Erythroblast (primary cell): ENCODE measurements around the gene EDN1.

Experiments used
- DNase-seq, 2 experiments: peaks; one replicate each; lab custom pipeline; 2025; lab: John Stamatoyannopoulos, UW
- GATA1 ChIP-seq: IDR thresholded peaks from 2 replicates; pipeline ENCODE4 v1.6.1; 2011; ENCODE audit warnings: low read depth, mild to moderate bottlenecking, control low read depth, low read length, moderate library complexity
- POLR2A ChIP-seq: IDR thresholded peaks from 2 replicates; pipeline ENCODE4 v1.6.1; 2011; ENCODE audit warnings: mild to moderate bottlenecking, low read length

The EDN1 gene

GRCh38 chr6:12261502-12261901 is 28.7 kb upstream of the EDN1 start:
- no peak for TF ChIP-seq GATA1
- TF ChIP-seq POLR2A = no peak

GRCh38 chr6:12262236-12263061 is 27.7 kb upstream of the EDN1 start:
- no peak for DNase-seq
- TF ChIP-seq POLR2A = no peak

More at GRCh38 chr6:12261502-12261901, 28.7 kb upstream of the EDN1 start:
- DNase-seq = no peak

GRCh38 chr6:12263403-12263802 is 26.8 kb upstream of the EDN1 start:
- TF ChIP-seq POLR2A (no peak), GATA1 (no peak)
- DNase-seq = no peak

GRCh38 chr6:12264671-12265070 is 25.5 kb upstream of the EDN1 start:
- TF ChIP-seq POLR2A (no peak), GATA1 (no peak)
- no peak for DNase-seq

GRCh38 chr6:12265296-12265695 is 24.9 kb upstream of the EDN1 start:
- no peak for DNase-seq
- TF ChIP-seq POLR2A (no peak), GATA1 (no peak)

GRCh38 chr6:12265791-12266190 is 24.4 kb upstream of the EDN1 start:
- TF ChIP-seq GATA1 (no peak), POLR2A (no peak)
- no peak for DNase-seq

- no peak for DNase-seq
- TF ChIP-seq GATA1 = no peak
- no peak for TF ChIP-seq POLR2A
Measured at GRCh38 chr6:12266571-12266970, 23.6 kb upstream of the EDN1 start.

- TF ChIP-seq GATA1 = no peak
- no peak for TF ChIP-seq POLR2A
- no peak for DNase-seq
Measured at GRCh38 chr6:12269110-12269509, 21.1 kb upstream of the EDN1 start.

- TF ChIP-seq GATA1 (no peak), POLR2A (no peak)
- DNase-seq = no peak
Measured at GRCh38 chr6:12270551-12271230, 19.5 kb upstream of the EDN1 start.

- no peak for TF ChIP-seq POLR2A
- TF ChIP-seq GATA1 = no peak
- no peak for DNase-seq
Measured at GRCh38 chr6:12271594-12271993, 18.6 kb upstream of the EDN1 start.

GRCh38 chr6:12271997-12272396 is 18.2 kb upstream of the EDN1 start:
- DNase-seq = no peak
- TF ChIP-seq GATA1 (no peak), POLR2A (no peak)

GRCh38 chr6:12275107-12275506 is 15.1 kb upstream of the EDN1 start:
- no peak for DNase-seq

GRCh38 chr6:12276930-12277315 is 13.2 kb upstream of the EDN1 start:
- TF ChIP-seq GATA1 (no peak), POLR2A (no peak)

More at GRCh38 chr6:12275107-12275506, 15.1 kb upstream of the EDN1 start:
- no peak for TF ChIP-seq POLR2A
- no peak for TF ChIP-seq GATA1

GRCh38 chr6:12277386-12277785 is 12.8 kb upstream of the EDN1 start:
- TF ChIP-seq GATA1 (no peak), POLR2A (no peak)
- DNase-seq = no peak

More at GRCh38 chr6:12276930-12277315, 13.2 kb upstream of the EDN1 start:
- no peak for DNase-seq

GRCh38 chr6:12278915-12279314 is 11.2 kb upstream of the EDN1 start:
- DNase-seq = no peak
- no peak for TF ChIP-seq POLR2A
- no peak for TF ChIP-seq GATA1
